HEK293 (cell line): ENCODE results near the gene GNAQ.

Experiments
- ATF2 ChIP-seq: fragments of 450-650 bp; formaldehyde crosslinking; IDR thresholded peaks from 2 replicates; pipeline ENCODE4 v1.5.1; 2016; ENCODE audit warnings: missing biosample characterization, missing genetic modification characterization, low read depth
- BCL11B ChIP-seq: fragments of 450-650 bp; formaldehyde crosslinking; IDR thresholded peaks from 2 replicates; pipeline ENCODE4 v1.5.1; 2016; ENCODE audit warnings: low read depth, missing biosample characterization, missing genetic modification characterization
- CTCF ChIP-seq: fragments of 450-650 bp; formaldehyde crosslinking; IDR thresholded peaks from 2 replicates; pipeline ENCODE4 v1.5.1; 2016; ENCODE audit warnings: missing biosample characterization, missing genetic modification characterization
- KLF8 ChIP-seq: fragments of 450-650 bp; formaldehyde crosslinking; IDR thresholded peaks from 2 replicates; pipeline ENCODE4 v1.5.1; 2016; ENCODE audit warnings: missing biosample characterization, missing genetic modification characterization
- RBAK ChIP-seq: fragments of 450-650 bp; formaldehyde crosslinking; IDR thresholded peaks from 2 replicates; pipeline ENCODE4 v1.5.1; 2016; ENCODE audit warnings: missing biosample characterization, missing genetic modification characterization
- SETDB1 ChIP-seq: IDR thresholded peaks from one replicate; pipeline ENCODE4 v1.6.1; 2017; ENCODE audit warnings: mild to moderate bottlenecking, low read length, moderate library complexity, mixed read lengths; ENCODE audit not compliant: insufficient read length
- ZBTB7A ChIP-seq: fragments of 450-650 bp; formaldehyde crosslinking; IDR thresholded peaks from 2 replicates; pipeline ENCODE4 v1.5.1; 2016; ENCODE audit warnings: low read depth, missing biosample characterization, missing genetic modification characterization
- ZBTB8A ChIP-seq: fragments of 450-650 bp; formaldehyde crosslinking; IDR thresholded peaks from 2 replicates; pipeline ENCODE4 v1.5.1; 2016; ENCODE audit warnings: missing biosample characterization, missing genetic modification characterization
- ZNF10 ChIP-seq: fragments of 450-650 bp; formaldehyde crosslinking; IDR thresholded peaks from 2 replicates; pipeline ENCODE4 v1.5.1; 2017; ENCODE audit warnings: missing biosample characterization, missing genetic modification characterization
- ZNF132 ChIP-seq: fragments of 450-650 bp; formaldehyde crosslinking; IDR thresholded peaks from 2 replicates; pipeline ENCODE4 v1.5.1; 2017; ENCODE audit warnings: missing biosample characterization, missing genetic modification characterization, borderline replicate concordance
- ZNF140 ChIP-seq: fragments of 450-650 bp; formaldehyde crosslinking; IDR thresholded peaks from 2 replicates; pipeline ENCODE4 v1.5.1; 2016; ENCODE audit warnings: missing biosample characterization, missing genetic modification characterization
- ZNF292 ChIP-seq: fragments of 450-650 bp; formaldehyde crosslinking; IDR thresholded peaks from 2 replicates; pipeline ENCODE4 v1.5.1; 2016; ENCODE audit warnings: low read depth, missing biosample characterization, missing genetic modification characterization, borderline replicate concordance

GRCh38 chr9:77981907-77982306, 49.7 kb downstream of the GNAQ start:
- TF ChIP-seq BCL11B (tag by site-specific recombination) (no peak), CTCF (tag by site-specific recombination) (no peak), ZBTB8A (no peak), RBAK (tag by site-specific recombination) (no peak), ATF2 (tag by site-specific recombination) (no peak), ZNF132 (no peak), ZBTB7A (no peak), KLF8 (tag by site-specific recombination) (no peak), ZNF140 (tag by site-specific recombination) (no peak), ZNF292 (tag by site-specific recombination) (no peak), SETDB1 (no peak), ZNF10 (tag by site-specific recombination) (no peak)
